GM23338 (cell line): ENCODE results near the gene IGF2BP2.

ENCODE experiments used
- CREB1 ChIP-seq: fragments of 250-450 bp; sonication (Bioruptor Pico); IDR thresholded peaks from 2 replicates; pipeline ENCODE4 v1.5.0; 2020; ENCODE audit warnings: low read depth, mild to moderate bottlenecking, moderate library complexity
- CTCF ChIP-seq, 2 experiments: fragments of 200-600 bp in 1 of 2; sonication (generic) in 1 of 2; conservative IDR thresholded peaks; 2 replicates each; pipeline versions ENCODE4 v1.5.1 to v1.6.1; 2016 to 2017; ENCODE audit warnings: antibody characterized with exemption in 2 of 2, low read depth in 2 of 2, mild to moderate bottlenecking in 2 of 2, moderate library complexity in 1 of 2
- EZH2 ChIP-seq: fragments of 200-600 bp; sonication (generic); IDR thresholded peaks from one replicate; pipeline ENCODE4 v1.8.0; 2017; ENCODE audit warnings: antibody characterized with exemption, mild to moderate bottlenecking, low read depth; ENCODE audit not compliant: unreplicated experiment
- EZH2phosphoT487 ChIP-seq: fragments of 200-600 bp; sonication (generic); IDR thresholded peaks from one replicate; pipeline ENCODE4 v1.8.1; 2018; ENCODE audit warnings: antibody characterized with exemption; ENCODE audit not compliant: unreplicated experiment
- JUNB ChIP-seq: IDR thresholded peaks from one replicate; pipeline ENCODE4 v1.6.1; 2016; ENCODE audit warnings: antibody characterized with exemption; ENCODE audit not compliant: unreplicated experiment
- NANOG ChIP-seq: IDR thresholded peaks from 2 replicates; pipeline ENCODE4 v1.6.1; 2016; ENCODE audit warnings: antibody characterized with exemption, borderline replicate concordance
- POLR2AphosphoS5 ChIP-seq: IDR thresholded peaks from 2 replicates; pipeline ENCODE4 v1.6.1; 2016; ENCODE audit warnings: antibody characterized with exemption, low read depth
- STAT1 ChIP-seq: IDR thresholded peaks from one replicate; pipeline ENCODE4 v1.6.1; 2016; ENCODE audit warnings: antibody characterized with exemption; ENCODE audit not compliant: unreplicated experiment
- ZNF331 ChIP-seq: fragments of 250-450 bp; sonication (Bioruptor Pico); IDR thresholded peaks from 2 replicates; pipeline ENCODE4 v1.5.0; 2020; ENCODE audit warnings: low read depth, mild to moderate bottlenecking, moderate library complexity
- ZNF462 ChIP-seq: fragments of 250-450 bp; sonication (Bioruptor Pico); IDR thresholded peaks from 2 replicates; pipeline ENCODE4 v1.5.0; 2020; ENCODE audit warnings: mild to moderate bottlenecking, moderate library complexity
- TF ChIP-seq, protein P1 (sequence below): IDR thresholded peaks from one replicate; pipeline ENCODE4 v1.6.1; 2018; ENCODE audit warnings: antibody characterized with exemption; ENCODE audit not compliant: unreplicated experiment
- TF ChIP-seq, protein P2 (sequence below): IDR thresholded peaks from 2 replicates; pipeline ENCODE4 v1.6.1; 2016; ENCODE audit warnings: antibody characterized with exemption

DNA sequence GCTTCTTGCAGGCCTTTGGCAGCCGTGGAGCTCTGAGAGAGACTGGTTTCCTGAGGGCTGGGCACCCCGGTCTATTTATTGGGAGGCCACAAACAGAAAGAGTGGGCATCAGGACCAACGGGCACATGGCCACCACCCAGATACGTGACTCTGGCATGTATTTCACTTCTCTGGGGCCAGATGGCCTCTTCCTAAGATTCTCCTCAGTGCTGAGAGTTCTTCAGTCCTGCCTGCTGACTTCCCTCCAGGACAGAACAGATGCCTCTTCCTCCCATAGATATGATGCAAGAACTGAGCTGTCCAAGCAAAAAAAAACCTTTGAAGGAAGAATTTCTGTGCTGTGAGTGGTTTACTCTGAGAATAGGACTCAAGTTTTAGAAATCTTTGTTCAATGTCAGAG, 107.7 kb downstream of the IGF2BP2 start:
- no peak for TF ChIP-seq CTCF (conservative IDR thresholded peaks at IDR 0.05; ENCODE audit: low read depth in 2 of 2)
- TF ChIP-seq EZH2: no peak
- TF ChIP-seq, protein P1, sequence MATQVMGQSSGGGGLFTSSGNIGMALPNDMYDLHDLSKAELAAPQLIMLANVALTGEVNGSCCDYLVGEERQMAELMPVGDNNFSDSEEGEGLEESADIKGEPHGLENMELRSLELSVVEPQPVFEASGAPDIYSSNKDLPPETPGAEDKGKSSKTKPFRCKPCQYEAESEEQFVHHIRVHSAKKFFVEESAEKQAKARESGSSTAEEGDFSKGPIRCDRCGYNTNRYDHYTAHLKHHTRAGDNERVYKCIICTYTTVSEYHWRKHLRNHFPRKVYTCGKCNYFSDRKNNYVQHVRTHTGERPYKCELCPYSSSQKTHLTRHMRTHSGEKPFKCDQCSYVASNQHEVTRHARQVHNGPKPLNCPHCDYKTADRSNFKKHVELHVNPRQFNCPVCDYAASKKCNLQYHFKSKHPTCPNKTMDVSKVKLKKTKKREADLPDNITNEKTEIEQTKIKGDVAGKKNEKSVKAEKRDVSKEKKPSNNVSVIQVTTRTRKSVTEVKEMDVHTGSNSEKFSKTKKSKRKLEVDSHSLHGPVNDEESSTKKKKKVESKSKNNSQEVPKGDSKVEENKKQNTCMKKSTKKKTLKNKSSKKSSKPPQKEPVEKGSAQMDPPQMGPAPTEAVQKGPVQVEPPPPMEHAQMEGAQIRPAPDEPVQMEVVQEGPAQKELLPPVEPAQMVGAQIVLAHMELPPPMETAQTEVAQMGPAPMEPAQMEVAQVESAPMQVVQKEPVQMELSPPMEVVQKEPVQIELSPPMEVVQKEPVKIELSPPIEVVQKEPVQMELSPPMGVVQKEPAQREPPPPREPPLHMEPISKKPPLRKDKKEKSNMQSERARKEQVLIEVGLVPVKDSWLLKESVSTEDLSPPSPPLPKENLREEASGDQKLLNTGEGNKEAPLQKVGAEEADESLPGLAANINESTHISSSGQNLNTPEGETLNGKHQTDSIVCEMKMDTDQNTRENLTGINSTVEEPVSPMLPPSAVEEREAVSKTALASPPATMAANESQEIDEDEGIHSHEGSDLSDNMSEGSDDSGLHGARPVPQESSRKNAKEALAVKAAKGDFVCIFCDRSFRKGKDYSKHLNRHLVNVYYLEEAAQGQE: no peak
- TF ChIP-seq EZH2phosphoT487: no peak
- no peak for TF ChIP-seq POLR2AphosphoS5
- TF ChIP-seq STAT1: no peak
- TF ChIP-seq CREB1 (CRISPR knock-in tag): no peak
- TF ChIP-seq JUNB: no peak
- TF ChIP-seq ZNF331: no peak
- TF ChIP-seq NANOG: no peak
- no peak for TF ChIP-seq ZNF462 (CRISPR knock-in tag)
- TF ChIP-seq, protein P2, sequence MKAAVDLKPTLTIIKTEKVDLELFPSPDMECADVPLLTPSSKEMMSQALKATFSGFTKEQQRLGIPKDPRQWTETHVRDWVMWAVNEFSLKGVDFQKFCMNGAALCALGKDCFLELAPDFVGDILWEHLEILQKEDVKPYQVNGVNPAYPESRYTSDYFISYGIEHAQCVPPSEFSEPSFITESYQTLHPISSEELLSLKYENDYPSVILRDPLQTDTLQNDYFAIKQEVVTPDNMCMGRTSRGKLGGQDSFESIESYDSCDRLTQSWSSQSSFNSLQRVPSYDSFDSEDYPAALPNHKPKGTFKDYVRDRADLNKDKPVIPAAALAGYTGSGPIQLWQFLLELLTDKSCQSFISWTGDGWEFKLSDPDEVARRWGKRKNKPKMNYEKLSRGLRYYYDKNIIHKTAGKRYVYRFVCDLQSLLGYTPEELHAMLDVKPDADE: no peak
